Mesenchymal stem cell (in vitro differentiated cells and primary cell): ENCODE results near the gene AP1B1.

Experiments
- DNase-seq: peaks from one replicate; pipeline ENCODE4 v3.0.0-alpha.2; 2013
- H2AFZ ChIP-seq: one replicate; pipeline ENCODE4 v1.6.1; 2013; ENCODE audit warnings: low read depth, mild to moderate bottlenecking, control low read depth, inconsistent platforms, low read length, moderate library complexity
- H2AK5ac ChIP-seq: 2 replicates; pipeline ENCODE4 v1.6.1; 2013; ENCODE audit warnings: low read length, moderate library complexity, mild to moderate bottlenecking, inconsistent platforms; ENCODE audit not compliant: severe bottlenecking
- H2BK120ac ChIP-seq: one replicate; pipeline ENCODE4 v1.6.1; 2013; ENCODE audit warnings: low read depth, mild to moderate bottlenecking, inconsistent platforms, low read length, moderate library complexity
- H2BK12ac ChIP-seq, 2 experiments: one replicate each; pipeline ENCODE4 v1.6.1; 2013; ENCODE audit warnings: inconsistent platforms in 2 of 2, low read length in 2 of 2, mild to moderate bottlenecking in 2 of 2, moderate library complexity in 2 of 2, control low read depth in 1 of 2
- H2BK15ac ChIP-seq: one replicate; pipeline ENCODE4 v1.6.1; 2013; ENCODE audit warnings: mild to moderate bottlenecking, low read depth, inconsistent platforms; ENCODE audit not compliant: poor library complexity, severe bottlenecking
- H2BK5ac ChIP-seq: 2 replicates; pipeline ENCODE4 v1.6.1; 2013; ENCODE audit warnings: low read depth, mild to moderate bottlenecking, low read length, control low read depth, inconsistent platforms; ENCODE audit not compliant: poor library complexity, severe bottlenecking
- H3K14ac ChIP-seq, 2 experiments: one replicate each; pipeline ENCODE4 v1.6.1; 2013; ENCODE audit warnings: inconsistent platforms in 2 of 2, low read length in 2 of 2, control low read depth in 1 of 2, mild to moderate bottlenecking in 1 of 2, moderate library complexity in 1 of 2
- H3K18ac ChIP-seq, 2 experiments: one replicate each; pipeline ENCODE4 v1.6.1; 2013; ENCODE audit warnings: inconsistent platforms in 2 of 2, low read length in 2 of 2, control low read depth in 1 of 2, low read depth in 1 of 2, mild to moderate bottlenecking in 1 of 2
- H3K23ac ChIP-seq, 2 experiments: one replicate each; pipeline ENCODE4 v1.6.1; 2013; ENCODE audit warnings: inconsistent platforms in 2 of 2, low read length in 2 of 2, mild to moderate bottlenecking in 2 of 2, moderate library complexity in 2 of 2, control low read depth in 1 of 2
- H3K27ac ChIP-seq: 2 replicates; pipeline ENCODE4 v1.5.1; 2013; ENCODE audit warnings: mild to moderate bottlenecking, moderate library complexity, low read length, control low read depth, inconsistent platforms; ENCODE audit not compliant: poor library complexity, severe bottlenecking
- H3K27me3 ChIP-seq, 2 experiments: 2 replicates each; pipeline versions ENCODE4 v1.6.1 to v1.7.0; 2013; ENCODE audit warnings: low read length in 2 of 2, mild to moderate bottlenecking in 2 of 2, moderate library complexity in 2 of 2, control low read depth in 1 of 2, inconsistent platforms in 1 of 2; ENCODE audit not compliant: control insufficient read depth in 1 of 2, insufficient read depth in 1 of 2
- H3K36me3 ChIP-seq, 2 experiments: 2 replicates each; pipeline versions ENCODE4 v1.6.1 to v1.7.0; 2013; ENCODE audit warnings: low read length in 2 of 2, control low read depth in 1 of 2, inconsistent platforms in 1 of 2, low read depth in 1 of 2, mild to moderate bottlenecking in 1 of 2; ENCODE audit not compliant: insufficient read depth in 2 of 2, control insufficient read depth in 1 of 2
- H3K4ac ChIP-seq, 2 experiments: one replicate each; pipeline ENCODE4 v1.6.1; 2013; ENCODE audit warnings: inconsistent platforms in 2 of 2, low read length in 2 of 2, mild to moderate bottlenecking in 2 of 2, moderate library complexity in 2 of 2, control low read depth in 1 of 2, low read depth in 1 of 2
- H3K4me1 ChIP-seq: 2 replicates; pipeline ENCODE4 v1.6.1; 2013; ENCODE audit warnings: low read depth, low read length, control low read depth; ENCODE audit not compliant: control insufficient read depth, insufficient read depth
- H3K4me2 ChIP-seq: 2 replicates; pipeline ENCODE4 v1.6.1; 2013; ENCODE audit warnings: low read length, mild to moderate bottlenecking, inconsistent platforms; ENCODE audit not compliant: poor library complexity, severe bottlenecking
- H3K4me3 ChIP-seq, 2 experiments: 2 replicates each; pipeline versions ENCODE4 v1.5.1 to v1.7.0; 2013; ENCODE audit warnings: low read length in 2 of 2, mild to moderate bottlenecking in 2 of 2, control low read depth in 1 of 2, low read depth in 1 of 2; ENCODE audit not compliant: insufficient read depth in 1 of 2
- H3K79me1 ChIP-seq: replicated peaks from 2 replicates; pipeline ENCODE4 v1.6.1; 2013; ENCODE audit warnings: mild to moderate bottlenecking, control low read depth, low read length, inconsistent platforms; ENCODE audit not compliant: poor library complexity, severe bottlenecking
- H3K9ac ChIP-seq: 2 replicates; pipeline ENCODE4 v1.7.0; 2013; ENCODE audit warnings: mild to moderate bottlenecking, low read length, moderate library complexity
- H3K9me3 ChIP-seq: 2 replicates; pipeline ENCODE4 v1.7.0; 2013; ENCODE audit warnings: mild to moderate bottlenecking, low read length; ENCODE audit not compliant: control insufficient read depth
- H4K8ac ChIP-seq: one replicate; pipeline ENCODE4 v1.6.1; 2013; ENCODE audit warnings: inconsistent platforms, mild to moderate bottlenecking, low read length, moderate library complexity
- H4K91ac ChIP-seq: one replicate; pipeline ENCODE4 v1.6.1; 2013; ENCODE audit warnings: mild to moderate bottlenecking, low read length, inconsistent platforms
- WGBS: methylation state at CpG from one replicate; pipeline ENCODE4 v1.1.7; 2013; ENCODE audit warnings: mixed read lengths; 5-methylcytosine and 5-hydroxymethylcytosine counted together

AP1B1 gene

DNA sequence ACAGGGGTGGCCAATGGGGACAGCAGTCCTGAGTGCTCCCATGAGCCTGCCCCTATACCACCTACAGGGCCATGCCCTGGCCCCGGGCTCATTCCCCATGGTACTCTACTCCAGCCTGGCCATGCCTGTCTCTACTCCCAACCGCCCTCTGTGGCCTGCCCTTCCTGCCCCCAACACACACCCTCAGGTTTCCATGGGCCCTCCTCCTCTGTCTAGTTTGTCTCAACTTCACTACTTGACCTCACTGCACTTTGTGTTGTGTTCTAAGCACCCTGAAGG lies 46.6 kb downstream of the AP1B1 start:
- Histone ChIP-seq H3K36me3 (peaks cover 77 to 78% of the 10 kb centered on the region in 2 experiments), H3K4ac (no peak overlapping the region)

DNA sequence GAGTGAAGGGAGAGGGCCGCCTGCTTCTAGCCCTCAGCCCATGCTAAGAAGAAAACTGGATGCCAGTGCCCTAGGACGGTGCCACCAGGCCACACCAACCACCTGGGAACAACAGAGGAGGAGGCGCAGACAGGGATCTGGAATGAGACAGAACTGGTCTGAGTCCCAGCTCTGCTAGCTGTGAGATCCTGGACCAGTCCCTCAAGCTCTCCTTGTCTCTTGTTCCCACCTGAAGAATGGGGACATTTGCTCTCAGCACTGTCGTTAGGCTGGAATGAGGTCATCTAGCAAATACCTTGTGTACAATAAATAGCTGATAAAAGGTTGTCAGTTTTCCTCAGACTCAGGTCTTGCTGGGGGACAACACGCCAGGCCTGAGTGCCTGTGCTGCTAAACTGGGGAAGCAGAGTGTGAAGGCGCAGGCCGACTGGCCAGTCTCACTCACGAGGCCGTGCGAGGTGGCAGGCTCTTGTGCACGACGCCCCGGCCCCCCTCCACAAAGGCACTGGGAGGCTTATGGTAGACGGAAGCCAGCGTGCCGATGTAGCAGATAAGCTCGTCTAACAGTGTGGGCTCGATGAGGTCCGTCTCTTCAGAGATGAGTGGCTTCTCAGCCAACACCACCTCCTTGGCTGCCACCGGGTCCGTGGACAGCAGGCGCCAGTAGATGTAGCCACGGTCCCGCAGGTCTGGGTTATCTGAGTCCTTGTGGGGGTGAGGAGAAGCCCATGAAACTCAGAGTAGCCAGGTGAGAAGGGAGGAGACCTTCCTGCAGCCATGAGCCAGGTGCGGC lies 47.1 kb downstream of the AP1B1 start:
- H4K8ac ChIP-seq: no peak overlapping the region
- H3K4ac ChIP-seq: no peak overlapping the region
- no peak overlapping the region for H3K14ac ChIP-seq
- H3K27ac ChIP-seq: no peak overlapping the region
- H2BK120ac ChIP-seq: no peak overlapping the region
- H3K4me3 ChIP-seq: no peak overlapping the region
- H3K9ac ChIP-seq: no peak overlapping the region
- H3K9me3 ChIP-seq: no peaks in the 10 kb centered on the region
- H2AK5ac ChIP-seq: no peak overlapping the region
- no peak overlapping the region for H2BK5ac ChIP-seq
- no peak overlapping the region for H4K91ac ChIP-seq
- H2BK15ac ChIP-seq: no peak overlapping the region
- 96% methylated on average over 25 of the region's 25 CpGs for whole genome bisulfite sequencing
- H3K23ac ChIP-seq: no peak overlapping the region
- peaks cover 14% of the 10 kb centered on the region for H3K79me1 ChIP-seq
- no peak overlapping the region for H2AFZ ChIP-seq
- H2BK12ac ChIP-seq: no peak overlapping the region
- H3K18ac ChIP-seq: no peak overlapping the region
- no peak for DNase-seq
- peaks cover 76% of the 10 kb centered on the region in 2 experiments for H3K36me3 ChIP-seq
- no peaks in the 10 kb centered on the region for H3K27me3 ChIP-seq
- no peak overlapping the region for H3K4me2 ChIP-seq
- peaks cover 19% of the 10 kb centered on the region for H3K4me1 ChIP-seq

More for the DNA sequence above, 46.6 kb downstream of the AP1B1 start:
- peaks cover 18% of the 10 kb centered on the region for H3K4me1 ChIP-seq
- H3K18ac ChIP-seq: no peak overlapping the region
- no peak overlapping the region for H3K27ac ChIP-seq
- peaks cover 16% of the 10 kb centered on the region for H3K79me1 ChIP-seq
- no peak overlapping the region for H2BK15ac ChIP-seq
- H3K14ac ChIP-seq: no peak overlapping the region
- no peak for DNase-seq
- H3K27me3 ChIP-seq: no peaks in the 10 kb centered on the region
- H3K9me3 ChIP-seq: no peaks in the 10 kb centered on the region
- H2BK5ac ChIP-seq: no peak overlapping the region
- H3K4me2 ChIP-seq: no peak overlapping the region
- no peak overlapping the region for H4K8ac ChIP-seq
- no peak overlapping the region for H4K91ac ChIP-seq
- H3K23ac ChIP-seq: no peak overlapping the region
- no peak overlapping the region for H3K4me3 ChIP-seq
- no peak overlapping the region for H2AK5ac ChIP-seq
- 93% methylated on average over 2 of the region's 2 CpGs for WGBS
- no peak overlapping the region for H3K9ac ChIP-seq
- no peak overlapping the region for H2AFZ ChIP-seq
- no peak overlapping the region for H2BK120ac ChIP-seq
- no peak overlapping the region for H2BK12ac ChIP-seq

DNA sequence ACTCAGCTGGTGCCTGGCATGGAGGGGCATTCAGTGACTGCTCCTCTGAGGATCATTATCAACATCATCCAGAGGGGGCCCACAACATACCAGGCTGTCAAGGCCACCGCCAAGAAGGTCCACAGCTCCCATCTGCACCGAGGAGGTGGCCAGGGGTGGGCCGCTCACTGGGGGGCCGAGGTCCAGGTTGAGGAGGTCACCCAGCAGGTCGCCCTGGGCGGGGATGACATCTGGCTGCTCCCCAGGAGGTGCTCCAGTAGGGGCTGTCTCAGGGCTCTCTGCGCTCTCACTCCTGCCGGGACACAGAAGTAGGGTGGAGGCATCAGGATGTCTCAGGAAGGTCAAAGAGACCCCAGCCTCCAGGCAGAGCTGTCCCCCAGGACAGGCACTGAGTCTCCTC lies 47.8 kb downstream of the AP1B1 start:
- Histone ChIP-seq H4K8ac (no peak overlapping the region), H3K18ac (no peak overlapping the region), H3K4me2 (no peak overlapping the region), H3K14ac (no peak overlapping the region), H3K9me3 (no peaks in the 10 kb centered on the region), H3K23ac (no peak overlapping the region), H3K27me3 (no peaks in the 10 kb centered on the region), H2AFZ (no peak overlapping the region), H3K9ac (no peak overlapping the region), H2BK12ac (no peak overlapping the region), H3K4me1 (peaks cover 20% of the 10 kb centered on the region), H2BK15ac (no peak overlapping the region), H4K91ac (no peak overlapping the region), H3K36me3 (peaks cover 76 to 79% of the 10 kb centered on the region in 2 experiments), H2BK120ac (no peak overlapping the region), H3K4ac (no peak overlapping the region), H3K4me3 (no peak overlapping the region), H3K27ac (no peak overlapping the region), H2BK5ac (no peak overlapping the region), H2AK5ac (no peak overlapping the region), H3K79me1 (peaks cover 16% of the 10 kb centered on the region)
- no peak for DNase-seq
- 100% methylated on average over 6 of the region's 8 CpGs for WGBS

DNA sequence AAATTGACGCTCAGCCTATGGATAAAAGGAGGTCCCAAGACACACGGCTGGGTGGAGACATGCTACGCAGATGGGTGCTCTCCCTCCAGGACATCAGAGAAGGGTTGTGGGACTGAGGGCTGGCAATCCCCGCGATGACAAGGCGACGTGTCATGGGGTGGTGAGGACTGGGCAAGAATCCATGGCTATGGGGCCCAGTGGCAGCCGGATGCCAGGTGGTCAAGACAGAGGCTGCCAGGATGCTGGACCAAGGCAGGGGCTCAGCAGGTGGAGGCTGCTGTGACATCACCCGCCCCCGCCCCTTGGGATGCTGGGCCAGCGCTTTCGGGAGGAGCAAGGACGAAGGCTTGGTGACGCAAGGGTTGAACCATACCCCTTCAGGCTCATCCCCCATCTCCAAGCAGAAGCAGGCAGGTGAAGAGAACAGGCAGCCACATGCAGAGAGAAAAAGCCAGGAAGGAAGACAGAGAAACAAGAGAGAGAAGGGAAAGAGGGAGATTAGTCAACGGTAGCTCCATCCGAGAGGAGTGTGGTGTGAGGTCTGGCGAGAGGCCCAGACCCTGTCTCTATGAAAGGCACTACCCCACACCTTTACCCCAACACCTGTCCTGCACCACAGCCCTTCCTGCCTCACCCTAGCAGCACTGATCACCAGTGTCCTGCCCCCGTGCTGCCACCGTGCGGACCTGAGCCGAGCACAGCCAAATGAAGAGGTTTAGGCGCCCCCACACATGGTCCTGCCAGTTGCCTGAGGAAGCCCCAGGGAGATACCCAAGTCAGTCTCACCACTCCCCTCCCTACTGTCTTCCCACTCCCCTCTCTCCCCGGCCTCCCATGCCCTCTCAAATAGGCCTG lies 48.8 kb downstream of the AP1B1 start:
- no peak for DNase-seq
- Histone ChIP-seq H3K4ac (no peak overlapping the region), H2AFZ (no peak overlapping the region), H3K4me1 (peaks cover 22% of the 10 kb centered on the region), H2BK12ac (no peak overlapping the region), H3K4me3 (no peak overlapping the region), H4K8ac (no peak overlapping the region), H3K4me2 (no peak overlapping the region), H2BK120ac (no peak overlapping the region), H3K14ac (no peak overlapping the region), H3K9ac (no peak overlapping the region), H3K79me1 (peaks cover 16% of the 10 kb centered on the region), H2AK5ac (no peak overlapping the region), H3K23ac (no peak overlapping the region), H4K91ac (no peak overlapping the region), H2BK15ac (no peak overlapping the region), H3K18ac (no peak overlapping the region), H3K27ac (no peak overlapping the region), H3K27me3 (no peaks in the 10 kb centered on the region), H2BK5ac (no peak overlapping the region), H3K36me3 (peaks cover 78 to 85% of the 10 kb centered on the region in 2 experiments), H3K9me3 (no peaks in the 10 kb centered on the region)
- WGBS: 93% methylated on average over 15 of the region's 23 CpGs
